SK-N-MC (cell line): ENCODE data around the gene AVP.

ENCODE experiments used
- EZH2 ChIP-seq: fragments of 200-600 bp; sonication (generic); IDR thresholded peaks from one replicate; pipeline ENCODE4 v1.6.1; 2017; ENCODE audit warnings: antibody characterized with exemption
- FOXP2 ChIP-seq: optimal IDR thresholded peaks from 2 replicates; pipeline ENCODE3; 2011; ENCODE audit warnings: mild to moderate bottlenecking, moderate library complexity; ENCODE audit not compliant: insufficient read depth; ENCODE audit errors: extremely low read length, control extremely low read depth
- POLR2AphosphoS5 ChIP-seq: IDR thresholded peaks from 2 replicates; pipeline ENCODE4 v1.6.1; 2012; ENCODE audit warnings: mild to moderate bottlenecking, low read depth, low read length, borderline replicate concordance

DNA sequence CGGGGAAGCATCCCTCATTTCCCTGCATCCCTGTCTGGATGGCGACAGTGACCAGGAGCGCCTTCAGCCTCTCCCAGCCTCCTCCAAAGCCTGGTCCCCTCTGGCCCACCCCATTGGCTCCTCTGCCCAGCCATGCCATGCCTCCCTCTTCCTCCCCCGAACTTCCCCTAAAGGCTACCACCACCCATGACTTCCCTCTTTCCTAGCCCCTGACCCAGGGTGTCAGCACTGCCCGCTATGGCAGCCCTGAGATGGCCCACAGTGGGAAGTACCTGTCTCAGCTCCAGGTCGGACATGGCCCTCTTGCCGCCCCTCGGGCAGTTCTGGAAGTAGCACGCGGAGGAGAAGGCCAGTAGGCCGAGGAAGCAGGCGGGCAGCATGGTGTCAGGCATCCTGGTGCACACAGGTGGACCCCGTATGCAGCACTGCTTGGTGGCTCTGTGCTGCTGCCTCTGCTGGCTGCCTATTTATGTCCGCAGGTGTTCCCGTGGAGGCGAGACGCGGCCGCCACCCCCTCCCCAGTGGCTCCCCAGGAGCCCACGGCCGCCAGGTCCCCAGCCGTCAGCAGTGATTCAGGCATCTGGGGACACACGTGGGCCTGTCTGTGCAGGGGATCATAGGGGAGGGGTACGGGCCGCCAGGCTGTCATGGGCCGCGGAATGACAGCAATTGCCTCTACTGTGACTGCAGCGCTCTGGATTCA is at the start of gene AVP:
- no peak for TF ChIP-seq EZH2
- no peak for TF ChIP-seq POLR2AphosphoS5
- no peak for TF ChIP-seq FOXP2
